Sigmoid colon (tissue), 7 donors: ENCODE data around the gene CACNA1C. TPM values are rescaled to one million over a fixed set of nuclear protein-coding genes. Genes with fewer than 3 reads are reported as not detected.

Source experiments
- DNase-seq: peaks from one replicate; pipeline ENCODE4 v3.0.0-alpha.2; 2019
- H3K27ac ChIP-seq, 4 donors: fragments of 200-600 bp; sonication (generic); one replicate each; pipeline ENCODE4 v1.5.1; 2016 to 2019; ENCODE audit warnings: mild to moderate bottlenecking in 1 of 4
- H3K27me3 ChIP-seq, 3 donors: fragments of 200-600 bp; sonication (generic); one replicate each; pipeline ENCODE4 v1.5.1; 2019; ENCODE audit warnings: mild to moderate bottlenecking in 1 of 3
- H3K36me3 ChIP-seq, 4 donors: fragments of 200-600 bp; sonication (generic); one replicate each; pipeline ENCODE4 v1.5.1; 2016 to 2019
- H3K4me1 ChIP-seq, 4 donors: fragments of 200-600 bp; sonication (generic); one replicate each; pipeline ENCODE4 v1.5.1; 2017 to 2019
- H3K4me3 ChIP-seq, 4 donors: fragments of 200-600 bp; sonication (generic); one replicate each; pipeline ENCODE4 v1.5.1; 2017 to 2019; ENCODE audit warnings: mild to moderate bottlenecking in 2 of 4, moderate library complexity in 1 of 4
- H3K9me3 ChIP-seq, 4 donors: fragments of 200-600 bp in 3 of 4; sonication (generic) in 3 of 4; one replicate each; pipeline versions ENCODE4 v1.5.1 to v1.6.1; 2013 to 2019
- CTCF ChIP-seq, 4 experiments: fragments of 450-650 bp in 3 of 4; fragments of 200-600 bp in 1 of 4; IDR thresholded peaks; one replicate each; pipeline ENCODE4 v1.5.1; 2016 to 2019; ENCODE audit warnings: antibody characterized with exemption in 4 of 4, mild to moderate bottlenecking in 3 of 4, moderate library complexity in 2 of 4
- EP300 ChIP-seq, 4 donors: sonication (generic); formaldehyde crosslinking; IDR thresholded peaks; one replicate each; pipeline ENCODE4 v1.6.1; 2017; ENCODE audit warnings: antibody characterized with exemption in 4 of 4
- POLR2A ChIP-seq, 2 donors: fragments of 450-650 bp; IDR thresholded peaks; one replicate each; pipeline ENCODE4 v1.6.1; 2016; ENCODE audit warnings: antibody characterized with exemption in 2 of 2, mild to moderate bottlenecking in 2 of 2, moderate library complexity in 2 of 2
- POLR2AphosphoS5 ChIP-seq, 4 donors: sonication (generic); formaldehyde crosslinking; IDR thresholded peaks; one replicate each; pipeline ENCODE4 v1.6.1; 2017; ENCODE audit warnings: antibody characterized with exemption in 4 of 4
- WGBS, 2 donors: extraction: QIAGEN DNeasy Blood & Tissue Kit; methylation state at CpG; one replicate each; pipeline ENCODE4 v1.1.7; 2013; 5-methylcytosine and 5-hydroxymethylcytosine counted together
- intact Hi-C: fragments of 100-400 bp; cut with DNase I; formaldehyde crosslinking; loops from one replicate; pipeline ENCODE4 v1.15.1; 2023
- polyA plus RNA-seq, 3 donors: library from polyadenylated mRNA; stranded (reverse); fragments of 200-250 nt; gene quantifications; one replicate each; pipeline ENCODE4 v1.2.3, GENCODE V29; 2013
- total RNA-seq, 4 donors: library from RNA; depleted of rRNA; stranded (reverse); fragments of >200 nt; gene quantifications; one replicate each; pipeline ENCODE4 v1.1.0, GENCODE V29; 2016
- donor health status: healthy with polysubstance abuse.
- donor health status: Bipolar disorder and iron deficiency.
- donor health status: healthy.

CACNA1C gene
- total and polyA plus RNA-seq, 7 donors, result 0.46 to 213 (median 62.0) TPM

- peaks cover 0 to 99% (median 93%) of the 10 kb centered on the region in 4 donors for H3K4me1 ChIP-seq
- 84 to 87% methylated on average over 9 of the region's 9 CpGs for WGBS, 2 donors
- H3K27ac ChIP-seq, result peak overlapping the region; percentile 77 to 89 (median 84)
- no peaks in the 10 kb centered on the region for H3K9me3 ChIP-seq
- TF ChIP-seq POLR2A (IDR thresholded peaks at IDR 0.05), result no peak
- TF ChIP-seq EP300 (IDR thresholded peaks at IDR 0.05), result peak in 1 of 4 donors; percentile 53
- peak; percentile 23 to 75 (median 62) for TF ChIP-seq POLR2AphosphoS5 (IDR thresholded peaks at IDR 0.05)
- TF ChIP-seq CTCF (IDR thresholded peaks at IDR 0.05), result no peak
- intact Hi-C loops, result loop anchor here (5.0 kb wide), 2 partner anchors 229 to 489 kb away; no protein-coding TSS in a partner anchor
- H3K4me3 ChIP-seq, result no peak overlapping the region
- H3K36me3 ChIP-seq, result no peaks in the 10 kb centered on the region
- no peaks in the 10 kb centered on the region for H3K27me3 ChIP-seq
- DNase-seq, result no peak
Measured at GRCh38 chr12:2286461-2287131, 233.8 kb downstream of the CACNA1C start.

- Histone ChIP-seq H3K4me1 (peaks cover 0 to 100% (median 94%) of the 10 kb centered on the region in 4 donors), H3K36me3 (no peaks in the 10 kb centered on the region), H3K27me3 (no peaks in the 10 kb centered on the region), H3K9me3 (no peaks in the 10 kb centered on the region), H3K4me3 (no peak overlapping the region), H3K27ac (peak overlapping the region; percentile 77 to 89 (median 84))
- TF ChIP-seq EP300 (IDR thresholded peaks at IDR 0.05), result no peak
- TF ChIP-seq POLR2AphosphoS5 (IDR thresholded peaks at IDR 0.05), result peak in 2 of 4 donors; percentile 28 to 36
- no peak for DNase-seq
- intact Hi-C loops, result loop anchor here (5.0 kb wide), 2 partner anchors 230 to 490 kb away; no protein-coding TSS in a partner anchor
- 86 to 90% methylated on average over 12 of the region's 12 CpGs for WGBS, 2 donors
Measured at GRCh38 chr12:2287151-2287550, 234.4 kb downstream of the CACNA1C start.

GRCh38 chr12:2287589-2287988, 234.8 kb downstream of the CACNA1C start:
- H3K4me3 ChIP-seq, result no peak overlapping the region
- no peaks in the 10 kb centered on the region for H3K36me3 ChIP-seq
- WGBS, 2 donors, result 63 to 78% methylated on average over 5 of the region's 5 CpGs
- H3K4me1 ChIP-seq, result peaks cover 0 to 100% (median 94%) of the 10 kb centered on the region in 4 donors
- H3K27me3 ChIP-seq, result no peaks in the 10 kb centered on the region
- no peak for TF ChIP-seq CTCF (IDR thresholded peaks at IDR 0.05)
- TF ChIP-seq POLR2AphosphoS5 (IDR thresholded peaks at IDR 0.05), result no peak
- no peak for TF ChIP-seq EP300 (IDR thresholded peaks at IDR 0.05)
- no peak for TF ChIP-seq POLR2A (IDR thresholded peaks at IDR 0.05)
- H3K9me3 ChIP-seq, result no peaks in the 10 kb centered on the region
- intact Hi-C loops, result loop anchor here (5.0 kb wide), 2 partner anchors 230 to 490 kb away; no protein-coding TSS in a partner anchor
- no peak for DNase-seq
- peak overlapping the region; percentile 77 to 89 (median 84) for H3K27ac ChIP-seq

- Histone ChIP-seq H3K4me3 (no peak overlapping the region), H3K4me1 (peaks cover 0 to 100% (median 94%) of the 10 kb centered on the region in 4 donors)
- DNase-seq, result no peak
Measured at GRCh38 chr12:2288001-2288400, 235.2 kb downstream of the CACNA1C start.

More at GRCh38 chr12:2288001-2288400, 235.2 kb downstream of the CACNA1C start:
- intact Hi-C loops, result loop anchor here (5.0 kb wide), 2 partner anchors 231 to 491 kb away; no protein-coding TSS in a partner anchor
- WGBS, 2 donors, result 44 to 47% methylated on average over 2 of the region's 2 CpGs
- peak overlapping the region; percentile 77 to 89 (median 84) for H3K27ac ChIP-seq
- H3K36me3 ChIP-seq, result no peaks in the 10 kb centered on the region
- TF ChIP-seq EP300 (IDR thresholded peaks at IDR 0.05), result no peak
- TF ChIP-seq POLR2A (IDR thresholded peaks at IDR 0.05), result no peak
- no peak for TF ChIP-seq POLR2AphosphoS5 (IDR thresholded peaks at IDR 0.05)
- no peak for TF ChIP-seq CTCF (IDR thresholded peaks at IDR 0.05)
- H3K27me3 ChIP-seq, result no peaks in the 10 kb centered on the region
- H3K9me3 ChIP-seq, result no peaks in the 10 kb centered on the region
